K562 (cell line): Measurements from ENCODE around the gene U2SURP. TPM values are rescaled to one million over a fixed set of nuclear protein-coding genes. Genes with fewer than 3 reads are reported as not detected.
A peak's percentile ranks its signal among the peaks of the same experiment; 100 is the strongest.

Experiments used
- ARNT ChIP-seq, 2 experiments: fragments of 450-650 bp; IDR thresholded peaks; 2 replicates each; pipeline ENCODE4 v1.6.1; 2016; ENCODE audit warnings: mild to moderate bottlenecking in 1 of 2
- CC2D1A ChIP-seq: fragments of 450-650 bp; IDR thresholded peaks from 2 replicates; pipeline ENCODE4 v1.6.1; 2017; ENCODE audit warnings: mild to moderate bottlenecking
- CREB1 ChIP-seq, 2 experiments: sonication (generic) in 1 of 2; formaldehyde crosslinking in 1 of 2; IDR thresholded peaks; 2 replicates each; pipeline versions ENCODE4 v1.6.1 to v1.8.0; 2012 to 2022; ENCODE audit warnings: inconsistent platforms in 1 of 2, mild to moderate bottlenecking in 1 of 2, missing genetic modification reagents in 1 of 2, moderate library complexity in 1 of 2
- CREM ChIP-seq: IDR thresholded peaks from 2 replicates; pipeline ENCODE4 v1.6.1; 2014; ENCODE audit warnings: antibody characterized with exemption, low read depth
- FUS ChIP-seq: fragments of 200-400 bp; formaldehyde crosslinking; optimal IDR thresholded peaks from 2 replicates; pipeline ENCODE3; 2017; ENCODE audit warnings: low read depth, low read length
- HBP1 ChIP-seq: fragments of 450-650 bp; formaldehyde crosslinking; IDR thresholded peaks from 2 replicates; pipeline ENCODE4 v1.4.0; 2022; ENCODE audit warnings: missing genetic modification characterization
- IRF9 ChIP-seq: fragments of 450-650 bp; IDR thresholded peaks from 2 replicates; pipeline ENCODE4 v1.6.1; 2016; ENCODE audit warnings: missing biosample characterization, missing genetic modification characterization
- KHSRP ChIP-seq: fragments of 450-650 bp; IDR thresholded peaks from 2 replicates; pipeline ENCODE4 v1.6.1; 2017
- NR4A1 ChIP-seq, 2 experiments: fragments of 250-450 bp in 1 of 2; fragments of 450-650 bp in 1 of 2; sonication (Bioruptor Pico) in 1 of 2; IDR thresholded peaks; 2 replicates each; pipeline versions ENCODE4 v1.4.0 to v1.6.1; 2016 to 2020; ENCODE audit warnings: mild to moderate bottlenecking in 2 of 2, missing compliant biosample characterization in 1 of 2, missing genetic modification characterization in 1 of 2, moderate library complexity in 1 of 2
- POLR2B ChIP-seq: fragments of 450-650 bp; IDR thresholded peaks from 2 replicates; pipeline ENCODE4 v1.6.1; 2018; ENCODE audit warnings: low read depth; ENCODE audit not compliant: partially characterized antibody
- POLR2H ChIP-seq: IDR thresholded peaks from 2 replicates; pipeline ENCODE4 v1.6.1; 2016; ENCODE audit warnings: missing genetic modification characterization, low read depth, mild to moderate bottlenecking, control low read depth, missing compliant biosample characterization, moderate library complexity
- RBM25 ChIP-seq: fragments of 200-400 bp; formaldehyde crosslinking; IDR thresholded peaks from 2 replicates; pipeline ENCODE4 v1.6.1; 2018; ENCODE audit warnings: low read length, low read depth, moderate library complexity; ENCODE audit not compliant: severe bottlenecking
- SAP30 ChIP-seq: fragments of 200-600 bp; sonication (generic); IDR thresholded peaks from 2 replicates; pipeline ENCODE4 v1.6.1; 2012; ENCODE audit warnings: borderline replicate concordance, low read depth, mild to moderate bottlenecking, moderate library complexity, low read length, control low read depth, inconsistent platforms; ENCODE audit not compliant: insufficient read depth, poor library complexity, severe bottlenecking
- TAF15 ChIP-seq: fragments of 200-400 bp; formaldehyde crosslinking; IDR thresholded peaks from 2 replicates; pipeline ENCODE4 v1.6.1; 2017; ENCODE audit warnings: mild to moderate bottlenecking, low read depth, low read length, moderate library complexity
- ZEB2 ChIP-seq: fragments of 450-650 bp; IDR thresholded peaks from 2 replicates; pipeline ENCODE4 v1.6.1; 2016
- ZNF23 ChIP-seq: fragments of 250-450 bp; sonication (Bioruptor Pico); IDR thresholded peaks from 2 replicates; pipeline ENCODE4 v1.4.0; 2020; ENCODE audit warnings: mild to moderate bottlenecking
- ZNF24 ChIP-seq: fragments of 450-650 bp; IDR thresholded peaks from 2 replicates; pipeline ENCODE4 v1.6.1; 2016
- ZNF395 ChIP-seq: fragments of 200-800 bp; sonication (Bioruptor generic); IDR thresholded peaks from 2 replicates; pipeline ENCODE4 v1.6.1; 2017; ENCODE audit warnings: missing genetic modification characterization, missing compliant biosample characterization
- ZNF518B ChIP-seq: fragments of 250-450 bp; sonication (Bioruptor Pico); IDR thresholded peaks from 2 replicates; pipeline ENCODE4 v1.5.0; 2021; ENCODE audit warnings: mild to moderate bottlenecking, moderate library complexity
- ZNF75A ChIP-seq: fragments of 450-650 bp; formaldehyde crosslinking; IDR thresholded peaks from 2 replicates; pipeline ENCODE4 v1.4.0; 2020; ENCODE audit warnings: mild to moderate bottlenecking
- polyA plus RNA-seq, 8 experiments: library from polyadenylated mRNA; depleted of rRNA in 4 of 8; stranded (reverse) in 5 of 8; unstranded in 3 of 8; fragments of >200 nt; fragmentation: Nextera tagmentation in 2 of 8; fragmentation: Illumina TruSeq in 1 of 8; extraction: Ambion mirVana in 2 of 8; extraction: Trizol in 1 of 8; gene quantifications; 2 replicates each; pipeline versions ENCODE4 v1.2.1 to v1.2.3, GENCODE V29; 2011 to 2014; ENCODE audit warnings: inconsistent platforms in 1 of 8, missing spikeins in 1 of 8
- total RNA-seq, 7 experiments: library from RNA; depleted of rRNA in 6 of 7; stranded (reverse); fragments of >200 nt in 6 of 7; fragmentation: Illumina TruSeq in 2 of 7; extraction: Trizol in 2 of 7; gene quantifications; 2 replicates each; pipeline versions ENCODE4 v1.2.1 to v1.2.3, GENCODE V29; 2011 to 2021; ENCODE audit warnings: low replicate concordance in 1 of 7
- TF ChIP-seq, protein P1 (sequence below), 2 experiments: fragments of 450-650 bp; IDR thresholded peaks; 2 replicates each; pipeline ENCODE4 v1.6.1; 2016

U2SURP gene
- total and polyA plus RNA-seq, 9 of the 15 experiments (the other 6 are each of a cell fraction or from before 2014, with no cell fraction given): 128 to 322 (median 191) TPM

DNA sequence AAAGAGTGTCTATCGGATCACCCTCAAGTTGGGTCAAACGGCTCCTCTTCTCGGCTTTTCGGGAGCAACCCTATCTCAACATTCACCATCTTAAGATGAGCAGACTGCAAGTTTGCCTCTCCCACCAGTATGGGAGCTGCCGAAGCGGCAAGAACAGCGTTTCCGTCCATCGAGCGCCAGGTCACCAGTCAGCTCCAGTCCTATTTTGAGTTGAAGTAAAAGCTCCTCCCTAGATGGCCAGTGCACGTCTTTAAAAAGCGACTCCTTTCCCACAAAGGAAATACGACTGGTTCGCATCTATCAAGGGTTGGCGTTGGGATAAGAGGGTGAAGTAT lies 369 bp upstream of the U2SURP start (continued):
- 0 out of 2 replicates have a peak, but pooled peaks have one; percentile 52 for TF ChIP-seq HBP1 (CRISPR knock-in tag)
- TF ChIP-seq ARNT (IDR thresholded peaks at IDR 0.05): peak in 1 of 2 experiments; percentile 70; a peak in 1 of 4 replicates
- TF ChIP-seq CREM: peak; percentile 84; the same call in 1 of the 2 replicates
- TF ChIP-seq ZNF395 (CRISPR knock-in tag): 0 out of 2 replicates have a peak, but pooled peaks have one; percentile 40
- no peak for TF ChIP-seq RBM25
- peak; percentile 71; the same call in 1 of the 2 replicates for TF ChIP-seq CC2D1A
- TF ChIP-seq, protein P1, sequence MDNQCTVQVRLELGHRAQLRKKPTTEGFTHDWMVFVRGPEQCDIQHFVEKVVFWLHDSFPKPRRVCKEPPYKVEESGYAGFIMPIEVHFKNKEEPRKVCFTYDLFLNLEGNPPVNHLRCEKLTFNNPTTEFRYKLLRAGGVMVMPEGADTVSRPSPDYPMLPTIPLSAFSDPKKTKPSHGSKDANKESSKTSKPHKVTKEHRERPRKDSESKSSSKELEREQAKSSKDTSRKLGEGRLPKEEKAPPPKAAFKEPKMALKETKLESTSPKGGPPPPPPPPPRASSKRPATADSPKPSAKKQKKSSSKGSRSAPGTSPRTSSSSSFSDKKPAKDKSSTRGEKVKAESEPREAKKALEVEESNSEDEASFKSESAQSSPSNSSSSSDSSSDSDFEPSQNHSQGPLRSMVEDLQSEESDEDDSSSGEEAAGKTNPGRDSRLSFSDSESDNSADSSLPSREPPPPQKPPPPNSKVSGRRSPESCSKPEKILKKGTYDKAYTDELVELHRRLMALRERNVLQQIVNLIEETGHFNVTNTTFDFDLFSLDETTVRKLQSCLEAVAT (IDR thresholded peaks at IDR 0.05): peak in 1 of 2 experiments; percentile 65; a peak in 1 of 4 replicates
- peak; percentile 13; the same call in 1 of the 2 replicates for TF ChIP-seq ZEB2
- no peak for TF ChIP-seq ZNF75A (CRISPR knock-in tag)
- TF ChIP-seq ZNF24: no peak
- peak; percentile 39 for TF ChIP-seq SAP30
- no peak for TF ChIP-seq FUS
- TF ChIP-seq ZNF518B (CRISPR knock-in tag): no peak
- no peak for TF ChIP-seq TAF15
- TF ChIP-seq IRF9 (tag): no peak
- no peak for TF ChIP-seq ZNF23 (CRISPR knock-in tag)
- TF ChIP-seq POLR2H (tag): peak; percentile 86
- peak; percentile 82 for TF ChIP-seq CREB1 (IDR thresholded peaks at IDR 0.05)
- no peak for TF ChIP-seq CREB1 (CRISPR knock-in tag; IDR thresholded peaks at IDR 0.05)
- no peak for TF ChIP-seq KHSRP
- peak; percentile 88 for TF ChIP-seq POLR2B
- no peak for TF ChIP-seq NR4A1 (CRISPR knock-in tag; IDR thresholded peaks at IDR 0.05)
- no peak for TF ChIP-seq NR4A1 (tag; IDR thresholded peaks at IDR 0.05)
